KOPT-K1 (cell line): ENCODE measurements around the gene TPO.

Experiments used
- H3K27ac ChIP-seq: fragments of 200-600 bp; sonication (generic); 2 replicates; pipeline ENCODE4 v1.5.1; 2016; ENCODE audit warnings: antibody characterized with exemption, mild to moderate bottlenecking, low read depth, low read length; ENCODE audit not compliant: poor library complexity, severe bottlenecking
- H3K36me3 ChIP-seq: fragments of 200-600 bp; sonication (generic); 2 replicates; pipeline ENCODE4 v1.5.1; 2017; ENCODE audit warnings: antibody characterized with exemption, mild to moderate bottlenecking, low read length, moderate library complexity; ENCODE audit not compliant: insufficient read depth
- H3K9me3 ChIP-seq: fragments of 200-600 bp; sonication (generic); 2 replicates; pipeline ENCODE4 v1.5.1; 2017; ENCODE audit warnings: antibody characterized with exemption, low read length, mild to moderate bottlenecking; ENCODE audit not compliant: insufficient read depth, poor library complexity, severe bottlenecking

The TPO gene

GRCh38 chr2:1493431-1494126 lies 80.3 kb downstream of the TPO start:
- no peaks in the 10 kb centered on the region for H3K36me3 ChIP-seq
- no peaks in the 10 kb centered on the region for H3K9me3 ChIP-seq

GRCh38 chr2:1494257-1494656 lies 81.0 kb downstream of the TPO start:
- H3K36me3 ChIP-seq, result no peaks in the 10 kb centered on the region
- H3K27ac ChIP-seq, result no peak overlapping the region
- H3K9me3 ChIP-seq, result no peaks in the 10 kb centered on the region

More at GRCh38 chr2:1493431-1494126, 80.3 kb downstream of the TPO start:
- no peak overlapping the region for H3K27ac ChIP-seq

- no peaks in the 10 kb centered on the region for H3K36me3 ChIP-seq
- no peaks in the 10 kb centered on the region for H3K9me3 ChIP-seq
- no peak overlapping the region for H3K27ac ChIP-seq
Observed at GRCh38 chr2:1494906-1495305, 81.6 kb downstream of the TPO start.

GRCh38 chr2:1495676-1496358 lies 82.6 kb downstream of the TPO start:
- Histone ChIP-seq H3K36me3 (no peaks in the 10 kb centered on the region), H3K27ac (no peak overlapping the region), H3K9me3 (no peaks in the 10 kb centered on the region)

- H3K9me3 ChIP-seq, result no peaks in the 10 kb centered on the region
- peak overlapping the region; percentile 62 for H3K27ac ChIP-seq
- H3K36me3 ChIP-seq, result no peaks in the 10 kb centered on the region
Observed at GRCh38 chr2:1496359-1496821, 83.1 kb downstream of the TPO start.

- peak overlapping the region; percentile 62 for H3K27ac ChIP-seq
- no peaks in the 10 kb centered on the region for H3K36me3 ChIP-seq
- no peaks in the 10 kb centered on the region for H3K9me3 ChIP-seq
Observed at GRCh38 chr2:1497122-1497611, 83.9 kb downstream of the TPO start.

- Histone ChIP-seq H3K36me3 (no peaks in the 10 kb centered on the region), H3K27ac (peak overlapping the region; percentile 62), H3K9me3 (no peaks in the 10 kb centered on the region)
Observed at GRCh38 chr2:1498176-1498575, 84.9 kb downstream of the TPO start.

GRCh38 chr2:1499033-1499795 lies 86.0 kb downstream of the TPO start:
- Histone ChIP-seq H3K27ac (peak overlapping the region; percentile 56), H3K9me3 (no peaks in the 10 kb centered on the region), H3K36me3 (no peaks in the 10 kb centered on the region)

- Histone ChIP-seq H3K27ac (peak overlapping the region; percentile 56), H3K9me3 (no peaks in the 10 kb centered on the region), H3K36me3 (no peaks in the 10 kb centered on the region)
Observed at GRCh38 chr2:1501038-1501851, 88.0 kb downstream of the TPO start.

- H3K9me3 ChIP-seq, result no peaks in the 10 kb centered on the region
- peak overlapping the region; percentile 56 for H3K27ac ChIP-seq
- H3K36me3 ChIP-seq, result no peaks in the 10 kb centered on the region
Observed at GRCh38 chr2:1501991-1502390, 88.7 kb downstream of the TPO start.

GRCh38 chr2:1502891-1503304 lies 89.6 kb downstream of the TPO start:
- Histone ChIP-seq H3K9me3 (no peaks in the 10 kb centered on the region), H3K36me3 (no peaks in the 10 kb centered on the region), H3K27ac (no peak overlapping the region)

- Histone ChIP-seq H3K36me3 (no peaks in the 10 kb centered on the region), H3K27ac (no peak overlapping the region), H3K9me3 (no peaks in the 10 kb centered on the region)
Observed at GRCh38 chr2:1503471-1504310, 90.4 kb downstream of the TPO start.

GRCh38 chr2:1504311-1504750 lies 91.1 kb downstream of the TPO start:
- Histone ChIP-seq H3K36me3 (no peaks in the 10 kb centered on the region), H3K27ac (no peak overlapping the region), H3K9me3 (no peaks in the 10 kb centered on the region)

- no peaks in the 10 kb centered on the region for H3K36me3 ChIP-seq
- H3K27ac ChIP-seq, result no peak overlapping the region
- H3K9me3 ChIP-seq, result no peaks in the 10 kb centered on the region
Observed at GRCh38 chr2:1505031-1505441, 91.8 kb downstream of the TPO start.
